K562 (cell line): Measurements from ENCODE around the gene NSF. TPM values are rescaled to one million over a fixed set of nuclear protein-coding genes. Genes with fewer than 3 reads are reported as not detected.
A peak's percentile ranks its signal among the peaks of the same experiment; 100 is the strongest.

Experiments used
- ATAC-seq: fragments of 200-7000 bp; cut with Tn5 transposase; 3 replicates; pipeline ENCODE4 v1.9.1; 2020; ENCODE audit warnings: moderate library complexity
- BruUV-seq: library from RNA; stranded (reverse); fragments of 400-500 nt; replicated peaks from 2 replicates; lab custom pipeline; 2021; lab: Mats Ljungman, UMichigan
- CTCF ChIA-PET: fragments of 300-600 bp; formaldehyde crosslinking; extraction: SDS; loops from one replicate; lab custom pipeline; 2021; ENCODE audit warnings: low intra/inter-chr PET ratio; lab: Yijun Ruan, JAX
- POLR2A ChIA-PET: fragments of 300-600, 350-650 bp; sonication (Branson Sonifier 250); formaldehyde crosslinking; extraction: SDS; loops from one replicate; lab custom pipeline; 2021; ENCODE audit warnings: antibody characterized with exemption, inconsistent platforms; lab: Yijun Ruan, JAX
- DNase-seq, 4 experiments: peaks; one replicate each; pipeline versions ENCODE4 v3.0.0 to v3.0.0-alpha.2; 2011 to 2018; ENCODE audit warnings: low spot score in 3 of 4, mixed read lengths in 3 of 4; ENCODE audit errors: extremely low read depth in 1 of 4
- FAIRE-seq: peaks from 2 replicates; lab custom pipeline; 2011; peaks lifted over from hg19 to GRCh38; lab: Jason Lieb, UNC
- H2AFZ ChIP-seq: 2 replicates; pipeline ENCODE4 v1.6.0; 2011; ENCODE audit warnings: low read depth, low read length, control low read depth, inconsistent platforms
- H3K27ac ChIP-seq: fragments of 200-600 bp; 3 replicates; pipeline ENCODE4 v1.8.0; 2011; ENCODE audit warnings: low read depth, mild to moderate bottlenecking, control low read depth, inconsistent platforms, low read length, moderate library complexity, mixed read lengths; ENCODE audit errors: extremely low read depth
- H3K27me3 ChIP-seq, 2 experiments: fragments of 300-600 bp in 1 of 2; 2 replicates in 1 of 2; 3 replicates in 1 of 2; pipeline versions ENCODE4 v1.6.0 to v1.8.0; 2011; ENCODE audit warnings: inconsistent platforms in 2 of 2, low read length in 2 of 2, mild to moderate bottlenecking in 1 of 2, mixed read lengths in 1 of 2, moderate library complexity in 1 of 2; ENCODE audit not compliant: control insufficient read depth in 2 of 2, insufficient read depth in 2 of 2
- H3K36me3 ChIP-seq: fragments of 300-600 bp; 3 replicates; pipeline ENCODE4 v1.8.0; 2011; ENCODE audit warnings: mild to moderate bottlenecking, low read length, inconsistent platforms; ENCODE audit not compliant: control insufficient read depth, insufficient read depth
- H3K4me1 ChIP-seq, 2 experiments: fragments of 200-600 bp in 1 of 2; replicated peaks in 1 of 2; 2 replicates in 1 of 2; 3 replicates in 1 of 2; pipeline versions ENCODE4 v1.5.1 to v1.8.0; 2011; ENCODE audit warnings: inconsistent platforms in 2 of 2, low read length in 2 of 2, mild to moderate bottlenecking in 1 of 2, mixed read lengths in 1 of 2, moderate library complexity in 1 of 2; ENCODE audit not compliant: control insufficient read depth in 2 of 2, insufficient read depth in 2 of 2
- H3K4me2 ChIP-seq: 2 replicates; pipeline ENCODE4 v1.6.1; 2011; ENCODE audit warnings: low read length, control low read depth, inconsistent platforms, mixed read lengths; ENCODE audit not compliant: insufficient read depth
- H3K4me3 ChIP-seq: fragments of 200-600 bp; sonication (generic), shearing (Covaris generic); 2 replicates; pipeline ENCODE4 v1.5.1; 2016; ENCODE audit warnings: control low read depth, inconsistent platforms
- H3K79me2 ChIP-seq: fragments of 200-600 bp; 3 replicates; pipeline ENCODE4 v1.8.0; 2011; ENCODE audit warnings: low read length, inconsistent platforms; ENCODE audit not compliant: control insufficient read depth, insufficient read depth
- H3K9ac ChIP-seq, 2 experiments: 2 replicates each; pipeline versions ENCODE4 v1.6.0 to v1.6.1; 2011; ENCODE audit warnings: low read depth in 2 of 2, low read length in 2 of 2, control low read depth in 1 of 2, inconsistent platforms in 1 of 2, mild to moderate bottlenecking in 1 of 2, mixed read lengths in 1 of 2; ENCODE audit not compliant: insufficient read depth in 1 of 2
- H3K9me1 ChIP-seq: one replicate; pipeline ENCODE4 v1.6.0; 2011; ENCODE audit warnings: inconsistent platforms, mild to moderate bottlenecking, low read length, moderate library complexity; ENCODE audit not compliant: control insufficient read depth, insufficient read depth
- H3K9me3 ChIP-seq: replicated peaks from 2 replicates; pipeline ENCODE4 v1.5.1; 2011; ENCODE audit warnings: low read depth, low read length, inconsistent platforms; ENCODE audit not compliant: control insufficient read depth, insufficient read depth
- H4K20me1 ChIP-seq: replicated peaks from 2 replicates; pipeline ENCODE4 v1.6.1; 2011; ENCODE audit warnings: low read length, inconsistent platforms, mixed read lengths; ENCODE audit not compliant: control insufficient read depth, insufficient read depth
- ARID1B ChIP-seq: fragments of 450-650 bp; IDR thresholded peaks from 2 replicates; pipeline ENCODE4 v1.6.1; 2016; ENCODE audit warnings: antibody characterized with exemption, mild to moderate bottlenecking, inconsistent platforms
- ARID3B ChIP-seq: fragments of 250-450 bp; sonication (Bioruptor Pico); IDR thresholded peaks from 2 replicates; pipeline ENCODE4 v1.4.0; 2020; ENCODE audit warnings: borderline replicate concordance
- CC2D1A ChIP-seq: fragments of 450-650 bp; IDR thresholded peaks from 2 replicates; pipeline ENCODE4 v1.6.1; 2017; ENCODE audit warnings: mild to moderate bottlenecking
- DNMT1 ChIP-seq: fragments of 450-650 bp; IDR thresholded peaks from 2 replicates; pipeline ENCODE4 v1.6.1; 2016; ENCODE audit warnings: antibody characterized with exemption, mild to moderate bottlenecking
- ETV6 ChIP-seq, 3 experiments: fragments of 150-350 bp in 1 of 3; sonication (generic) in 1 of 3; formaldehyde crosslinking in 1 of 3; IDR thresholded peaks; 2 replicates each; pipeline versions ENCODE4 v1.6.1 to v1.8.0; 2014 to 2022; ENCODE audit warnings: borderline replicate concordance in 2 of 3, low read depth in 2 of 3, antibody characterized with exemption in 1 of 3, low read length in 1 of 3, mild to moderate bottlenecking in 1 of 3, missing genetic modification reagents in 1 of 3
- FOXP4 ChIP-seq: sonication (generic); formaldehyde crosslinking; IDR thresholded peaks from 2 replicates; pipeline ENCODE4 v1.8.0; 2022; ENCODE audit warnings: mild to moderate bottlenecking, missing genetic modification reagents, borderline replicate concordance
- HNRNPUL1 ChIP-seq: fragments of 200-400 bp; formaldehyde crosslinking; IDR thresholded peaks from 2 replicates; pipeline ENCODE4 v1.6.1; 2017; ENCODE audit warnings: low read length
- KLF16 ChIP-seq: IDR thresholded peaks from 2 replicates; pipeline ENCODE4 v1.6.1; 2016; ENCODE audit warnings: antibody characterized with exemption
- MAFG ChIP-seq: fragments of 450-650 bp; conservative IDR thresholded peaks from 2 replicates; pipeline ENCODE4 v1.6.1; 2016; ENCODE audit warnings: missing genetic modification characterization, missing compliant biosample characterization
- MED1 ChIP-seq: sonication (generic); formaldehyde crosslinking; IDR thresholded peaks from 2 replicates; pipeline ENCODE4 v1.8.1; 2023; ENCODE audit warnings: missing genetic modification reagents, borderline replicate concordance
- PCBP1 ChIP-seq: fragments of 200-400 bp; formaldehyde crosslinking; IDR thresholded peaks from 2 replicates; pipeline ENCODE4 v1.6.1; 2018; ENCODE audit warnings: mild to moderate bottlenecking, low read depth, low read length; ENCODE audit not compliant: poor library complexity, severe bottlenecking
- POLR2AphosphoS2 ChIP-seq: IDR thresholded peaks from 2 replicates; pipeline ENCODE4 v1.6.1; 2012; ENCODE audit warnings: low read length, improper control_type of control experiment
- RBBP5 ChIP-seq: fragments of 200-600 bp; sonication (generic); IDR thresholded peaks from 2 replicates; pipeline ENCODE4 v1.6.1; 2012; ENCODE audit warnings: borderline replicate concordance, mild to moderate bottlenecking, low read length, control low read depth, inconsistent platforms; ENCODE audit not compliant: insufficient read depth, poor library complexity, severe bottlenecking
- TAF1 ChIP-seq: IDR thresholded peaks from 2 replicates; pipeline ENCODE4 v1.6.1; 2011; ENCODE audit warnings: mild to moderate bottlenecking, low read length, moderate library complexity; ENCODE audit not compliant: insufficient read depth, control insufficient read depth, severe bottlenecking; ENCODE audit errors: extremely low read depth
- TCF3 ChIP-seq: sonication (generic); formaldehyde crosslinking; IDR thresholded peaks from 2 replicates; pipeline ENCODE4 v1.4.0; 2020; ENCODE audit warnings: mild to moderate bottlenecking, missing genetic modification reagents
- ZC3H4 ChIP-seq: sonication (generic); formaldehyde crosslinking; IDR thresholded peaks from 2 replicates; pipeline ENCODE4 v1.9.0; 2021; ENCODE audit warnings: missing genetic modification reagents, borderline replicate concordance
- WGBS: fragments of 100-300 bp; shearing (Covaris generic); methylation state at CpG from one replicate; pipeline ENCODE4 v1.1.6; 2016; ENCODE audit warnings: low coverage, mixed read lengths; ENCODE audit not compliant: insufficient coverage; ENCODE audit errors: missing lambda C conversion rate; 5-methylcytosine and 5-hydroxymethylcytosine counted together
- in situ Hi-C: fragments of 300-500 bp; cut with MboI; formaldehyde crosslinking; loops from 4 replicates; pipeline ENCODE4 v1.15.0; 2018; ENCODE audit warnings: inconsistent platforms, mixed read lengths
- intact Hi-C: fragments of 100-400 bp; cut with micrococcal nuclease; formaldehyde crosslinking; loops from 2 replicates; pipeline ENCODE4 v1.14.2; 2022
- polyA plus RNA-seq, 8 experiments: library from polyadenylated mRNA; depleted of rRNA in 4 of 8; stranded (reverse) in 5 of 8; unstranded in 3 of 8; fragments of >200 nt; fragmentation: Nextera tagmentation in 2 of 8; fragmentation: Illumina TruSeq in 1 of 8; extraction: Ambion mirVana in 2 of 8; extraction: Trizol in 1 of 8; gene quantifications; 2 replicates each; pipeline versions ENCODE4 v1.2.1 to v1.2.3, GENCODE V29; 2011 to 2014; ENCODE audit warnings: inconsistent platforms in 1 of 8, missing spikeins in 1 of 8
- total RNA-seq, 7 experiments: library from RNA; depleted of rRNA in 6 of 7; stranded (reverse); fragments of >200 nt in 6 of 7; fragmentation: Illumina TruSeq in 2 of 7; extraction: Trizol in 2 of 7; gene quantifications; 2 replicates each; pipeline versions ENCODE4 v1.2.1 to v1.2.3, GENCODE V29; 2011 to 2021; ENCODE audit warnings: low replicate concordance in 1 of 7
- TF ChIP-seq, protein P1 (sequence below), 2 experiments: IDR thresholded peaks; 2 replicates each; pipeline ENCODE4 v1.6.1; 2011; ENCODE audit warnings: borderline replicate concordance in 1 of 2, control low read depth in 1 of 2, low read depth in 1 of 2, low read length in 1 of 2, mild to moderate bottlenecking in 1 of 2, mixed read lengths in 1 of 2, moderate library complexity in 1 of 2; ENCODE audit not compliant: insufficient read depth in 1 of 2, insufficient read length in 1 of 2, poor library complexity in 1 of 2, severe bottlenecking in 1 of 2; ENCODE audit errors: extremely low read depth in 1 of 2

The NSF gene
- total and polyA plus RNA-seq, 9 of the 15 experiments (the other 6 are each of a cell fraction or from before 2014, with no cell fraction given): 16.7 to 39.8 (median 36.7) TPM

GRCh38 chr17:46758614-46759013, 168.1 kb downstream of the NSF start:
- H2AFZ ChIP-seq: no peak overlapping the region
- POLR2A ChIA-PET: interaction anchor here (0.7 to 1.3 kb wide), 2 partner anchors 9 to 10 kb away, joined by 3 to 4 read pairs; no protein-coding TSS in a partner anchor
- peak; percentile 67 for FAIRE-seq
- peak; percentile 42 for TF ChIP-seq MAFG (tag)
- TF ChIP-seq KLF16: no peak
- TF ChIP-seq PCBP1: no peak
- TF ChIP-seq ARID1B: peak; percentile 20; the same call in 1 of the 2 replicates
- TF ChIP-seq FOXP4 (CRISPR knock-in tag): no peak
- no peak for TF ChIP-seq POLR2AphosphoS2
- no peak for TF ChIP-seq TAF1
- no peak for TF ChIP-seq DNMT1
- TF ChIP-seq CC2D1A: no peak
- no peak for TF ChIP-seq MED1
- TF ChIP-seq HNRNPUL1: no peak
- no peak for TF ChIP-seq ZC3H4 (CRISPR knock-in tag)
- no peak for TF ChIP-seq ARID3B (CRISPR knock-in tag)
- TF ChIP-seq, protein P1, sequence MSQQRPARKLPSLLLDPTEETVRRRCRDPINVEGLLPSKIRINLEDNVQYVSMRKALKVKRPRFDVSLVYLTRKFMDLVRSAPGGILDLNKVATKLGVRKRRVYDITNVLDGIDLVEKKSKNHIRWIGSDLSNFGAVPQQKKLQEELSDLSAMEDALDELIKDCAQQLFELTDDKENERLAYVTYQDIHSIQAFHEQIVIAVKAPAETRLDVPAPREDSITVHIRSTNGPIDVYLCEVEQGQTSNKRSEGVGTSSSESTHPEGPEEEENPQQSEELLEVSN (IDR thresholded peaks at IDR 0.05; ENCODE audit: borderline replicate concordance in 1 of 2, extremely low read depth in 1 of 2, insufficient read depth in 1 of 2, insufficient read length in 1 of 2, low read depth in 1 of 2, low read length in 1 of 2, poor library complexity in 1 of 2, severe bottlenecking in 1 of 2): no peak
- TF ChIP-seq ETV6 (IDR thresholded peaks at IDR 0.05; ENCODE audit: borderline replicate concordance in 1 of 2, low read depth in 2 of 2, low read length in 1 of 2): no peak
- TF ChIP-seq ETV6 (CRISPR knock-in tag; IDR thresholded peaks at IDR 0.05; ENCODE audit: borderline replicate concordance): no peak
- no peak for TF ChIP-seq RBBP5
- no peak for TF ChIP-seq TCF3 (CRISPR knock-in tag)

More at GRCh38 chr17:46758614-46759013, 168.1 kb downstream of the NSF start:
- no peak overlapping the region for H3K27ac ChIP-seq
- in situ Hi-C loops: loop anchor here (25.0 kb wide), 1 partner anchor 321 kb away; no protein-coding TSS in a partner anchor
- CTCF ChIA-PET: no interaction called here
- BruUV-seq: no TSS peak
- H3K4me3 ChIP-seq: no peak overlapping the region
- H3K4me2 ChIP-seq: no peak overlapping the region
- no peaks in the 10 kb centered on the region for H4K20me1 ChIP-seq
- no peak overlapping the region for H3K9ac ChIP-seq
- H3K27me3 ChIP-seq: no peaks in the 10 kb centered on the region
- H3K36me3 ChIP-seq: peaks cover 37% of the 10 kb centered on the region; the same call in 2 of the 3 replicates
- H3K9me1 ChIP-seq: no peaks in the 10 kb centered on the region
- DNase-seq: no peak
- intact Hi-C loops: no loop called here
- no peaks in the 10 kb centered on the region for H3K9me3 ChIP-seq
- H3K4me1 ChIP-seq: peaks cover 0 to under 1% of the 10 kb centered on the region in 2 experiments; a peak in 3 of 5 replicates
- 96% methylated on average over 5 of the region's 5 CpGs for WGBS
- no peaks in the 10 kb centered on the region for H3K79me2 ChIP-seq
- no peak for ATAC-seq
